ENCODE results near the gene KIAA0319L.
A peak's percentile ranks its signal among the peaks of the same experiment; 100 is the strongest.

KIAA0319L gene

DNA sequence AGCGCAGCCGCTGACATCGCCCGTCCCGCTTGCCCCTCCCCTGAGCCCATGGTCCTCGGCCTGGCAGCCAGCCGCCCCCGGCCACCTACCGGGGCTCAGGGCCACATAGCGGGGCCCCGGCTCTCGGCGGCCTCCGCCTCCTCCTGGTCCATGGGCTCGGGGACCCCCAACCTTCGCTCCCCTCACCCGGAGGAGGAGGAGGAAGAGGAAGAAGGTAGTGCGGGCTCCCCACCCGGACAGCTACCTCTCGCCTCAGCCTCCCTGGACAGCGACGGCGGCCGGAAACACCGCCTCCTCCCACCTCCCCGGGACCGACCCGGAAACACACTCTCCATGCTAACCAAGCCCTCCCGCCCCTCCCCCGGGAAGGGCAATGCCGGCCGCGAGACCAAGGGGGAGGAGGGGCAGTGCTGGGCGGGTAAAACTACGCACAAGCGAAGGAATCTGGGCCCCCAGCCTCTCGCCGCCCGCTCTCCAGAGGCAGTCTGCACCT lies at the start of gene KIAA0319L:
Gene KIAA0319L (minus strand): TSS at position 286 of the 493 bp plus-strand sequence. CDS start 2,912 bp downstream, outside the sequence.
- peak within 1 kb of the TSS; percentile 94 to 99 for H3K4me3 ChIP-seq (replicated peaks in 1 of 2; ENCODE audit: low read depth in 2 of 2, low read length in 2 of 2)
- DNase-seq (ENCODE audit: low read depth in 2 of 2): peak in 1 of 2 donors; percentile 53
- no peak for TF ChIP-seq CTCF (IDR thresholded peaks at IDR 0.05; ENCODE audit: low read depth, low read length)

GRCh38 chr1:35605867-35606182 lies 48.6 kb upstream of the KIAA0319L start:
- TF ChIP-seq CTCF (IDR thresholded peaks at IDR 0.05; ENCODE audit: low read depth, low read length): no peak
- H3K4me3 ChIP-seq (replicated peaks in 1 of 2; ENCODE audit: low read depth in 2 of 2, low read length in 2 of 2): no peak overlapping the region
- peak; percentile 11 to 53 for DNase-seq (ENCODE audit: low read depth in 2 of 2)

DNA sequence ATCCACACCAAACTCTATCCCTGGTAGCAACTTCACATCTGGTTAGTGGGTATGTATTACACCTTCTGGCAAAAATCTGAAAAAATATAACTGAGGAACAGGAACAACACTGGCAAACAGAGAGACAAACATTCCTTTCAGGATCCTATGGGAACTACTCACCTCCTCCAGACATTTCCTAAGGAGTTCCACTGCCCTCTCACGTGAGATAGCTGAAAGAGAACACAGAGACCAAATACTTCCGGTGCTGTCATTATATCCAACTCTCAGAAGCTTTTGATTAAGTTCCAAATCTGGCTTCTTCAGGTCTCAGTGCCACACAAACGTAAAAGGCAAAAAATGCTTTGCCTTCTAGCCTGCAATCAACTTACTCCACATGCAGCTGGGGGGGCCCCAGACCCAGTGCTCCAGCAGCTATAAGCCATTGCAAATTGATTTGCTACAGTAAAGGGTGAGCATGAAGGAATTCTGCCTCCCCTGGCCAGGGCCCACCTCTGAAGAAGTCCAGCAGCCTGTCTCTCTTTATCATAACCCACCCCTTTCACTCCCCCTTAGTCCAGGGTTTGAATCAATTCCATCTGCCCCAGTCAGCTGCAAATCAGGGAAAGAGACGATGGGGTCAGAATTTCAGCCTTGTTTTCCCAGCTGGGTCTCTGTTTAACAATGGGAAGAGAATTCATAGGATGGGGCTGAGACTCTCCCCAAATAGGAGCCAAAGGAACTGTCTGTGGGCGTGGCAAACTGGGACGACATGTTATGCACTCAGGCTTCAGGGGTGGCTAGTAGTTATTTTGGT lies 48.1 kb upstream of the KIAA0319L start:
- peak in 1 of 2 donors; percentile 25 for DNase-seq (ENCODE audit: low read depth in 2 of 2)
- H3K4me3 ChIP-seq (replicated peaks in 1 of 2; ENCODE audit: low read depth in 2 of 2, low read length in 2 of 2): no peak overlapping the region
- TF ChIP-seq CTCF (IDR thresholded peaks at IDR 0.05; ENCODE audit: low read depth, low read length): no peak

DNA sequence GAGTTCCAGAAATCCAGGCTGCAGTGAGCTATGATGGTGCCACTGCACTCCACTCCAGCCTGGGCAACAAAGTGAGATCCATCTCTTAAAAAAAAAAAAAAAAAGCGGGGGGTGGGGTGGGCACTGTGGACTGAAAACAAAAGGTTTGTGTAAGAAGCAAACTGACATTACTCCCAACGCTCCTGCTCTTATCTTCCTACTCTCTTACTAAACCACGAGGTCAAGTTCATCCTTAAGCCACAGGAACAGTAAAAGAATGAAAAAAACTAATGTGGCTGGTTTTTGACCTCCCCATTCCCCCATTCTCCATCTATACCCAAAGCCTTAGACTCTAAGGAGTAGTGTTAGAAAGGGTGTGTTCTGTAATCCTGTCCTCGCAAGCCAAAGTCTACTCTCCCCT lies 46.7 kb upstream of the KIAA0319L start:
- TF ChIP-seq CTCF (IDR thresholded peaks at IDR 0.05; ENCODE audit: low read depth, low read length): no peak
- no peak overlapping the region for H3K4me3 ChIP-seq (replicated peaks in 1 of 2; ENCODE audit: low read depth in 2 of 2, low read length in 2 of 2)
- peak in 1 of 2 donors; percentile 28 for DNase-seq (ENCODE audit: low read depth in 2 of 2)

DNA sequence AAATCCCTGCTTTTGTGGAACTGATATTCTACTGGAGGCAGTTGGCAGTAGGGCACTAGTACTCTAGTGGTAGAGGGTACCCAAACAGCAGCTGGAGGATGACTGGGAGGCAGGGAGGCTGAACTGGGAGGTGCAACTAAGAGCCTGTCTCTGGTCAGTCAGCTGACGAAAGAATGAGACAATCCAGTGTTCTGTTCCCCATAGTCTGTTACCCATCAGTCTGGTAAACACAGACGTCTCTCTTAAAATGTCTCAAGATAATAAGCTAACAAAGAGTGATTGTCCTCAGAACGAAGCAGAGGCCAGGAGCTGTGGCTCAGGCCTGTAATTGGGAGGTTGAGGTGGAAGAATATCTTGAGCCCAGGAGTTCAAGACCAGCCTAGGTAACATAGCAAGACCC lies 46.3 kb upstream of the KIAA0319L start:
- no peak overlapping the region for H3K4me3 ChIP-seq (replicated peaks in 1 of 2; ENCODE audit: low read depth in 2 of 2, low read length in 2 of 2)
- peak in 1 of 2 donors; percentile 15 for DNase-seq (ENCODE audit: low read depth in 2 of 2)
- no peak for TF ChIP-seq CTCF (IDR thresholded peaks at IDR 0.05; ENCODE audit: low read depth, low read length)

GRCh38 chr1:35600593-35600992 lies 43.4 kb upstream of the KIAA0319L start:
- TF ChIP-seq CTCF (IDR thresholded peaks at IDR 0.05; ENCODE audit: low read depth, low read length): no peak
- H3K4me3 ChIP-seq (replicated peaks in 1 of 2; ENCODE audit: low read depth in 2 of 2, low read length in 2 of 2): no peak overlapping the region
- DNase-seq (ENCODE audit: low read depth in 2 of 2): no peak

All from cardiac fibroblast (primary cell).